HEK293 (cell line): Measurements from ENCODE around the gene B4GALT5.
A peak's percentile ranks its signal among the peaks of the same experiment; 100 is the strongest.

ENCODE experiments used
- CTCF ChIA-PET: fragments of 350-600 bp; formaldehyde crosslinking; extraction: SDS; loops from one replicate; lab custom pipeline; 2021; ENCODE audit warnings: antibody characterized with exemption; lab: Yijun Ruan, JAX
- POLR2A ChIA-PET: fragments of 300-600 bp; formaldehyde crosslinking; extraction: SDS; loops from one replicate; lab custom pipeline; 2020; ENCODE audit warnings: antibody characterized with exemption, inconsistent platforms; lab: Yijun Ruan, JAX
- H3K27ac ChIP-seq: fragments of 200-500 bp; sonication (Bioruptor generic); 2 replicates; pipeline ENCODE4 v1.5.1; 2014; ENCODE audit warnings: low read depth, low read length, control low read depth, inconsistent platforms; ENCODE audit errors: extremely low read depth
- H3K36me3 ChIP-seq, 2 experiments: fragments of 200-500 bp in 1 of 2; sonication (Bioruptor generic) in 1 of 2; 1 replicate in 1 of 2; 2 replicates in 1 of 2; pipeline ENCODE4 v1.5.1; 2014 to 2017; ENCODE audit warnings: inconsistent platforms in 2 of 2, low read length in 2 of 2; ENCODE audit not compliant: control insufficient read depth in 2 of 2, insufficient read depth in 1 of 2
- H3K4me1 ChIP-seq: fragments of 200-500 bp; sonication (Bioruptor generic); 2 replicates; pipeline ENCODE4 v1.5.1; 2014; ENCODE audit warnings: mild to moderate bottlenecking, low read length, inconsistent platforms; ENCODE audit not compliant: control insufficient read depth, insufficient read depth
- H3K4me3 ChIP-seq: 2 replicates; pipeline ENCODE4 v1.5.1; 2011; ENCODE audit warnings: low read depth, mild to moderate bottlenecking, control low read depth, low read length, moderate library complexity
- H3K9me3 ChIP-seq: fragments of 200-500 bp; sonication (Bioruptor generic); 2 replicates; pipeline ENCODE4 v1.5.1; 2014; ENCODE audit warnings: low read depth, low read length, inconsistent platforms; ENCODE audit not compliant: control insufficient read depth, insufficient read depth
- BCL11A ChIP-seq: fragments of 450-650 bp; formaldehyde crosslinking; IDR thresholded peaks from 2 replicates; pipeline ENCODE4 v1.5.1; 2016; ENCODE audit warnings: low read depth, missing biosample characterization, missing genetic modification characterization
- EGR2 ChIP-seq: fragments of 450-650 bp; formaldehyde crosslinking; IDR thresholded peaks from 2 replicates; pipeline ENCODE4 v1.5.1; 2016; ENCODE audit warnings: low read depth, missing biosample characterization, missing genetic modification characterization
- KLF8 ChIP-seq: fragments of 450-650 bp; formaldehyde crosslinking; IDR thresholded peaks from 2 replicates; pipeline ENCODE4 v1.5.1; 2016; ENCODE audit warnings: missing biosample characterization, missing genetic modification characterization
- MEIS1 ChIP-seq: sonication (generic); formaldehyde crosslinking; IDR thresholded peaks from 2 replicates; pipeline ENCODE4 v1.8.1; 2022; ENCODE audit warnings: missing genetic modification reagents, mild to moderate bottlenecking, borderline replicate concordance
- REST ChIP-seq: fragments of 450-650 bp; formaldehyde crosslinking; IDR thresholded peaks from 2 replicates; pipeline ENCODE4 v1.5.1; 2016; ENCODE audit warnings: missing biosample characterization, missing genetic modification characterization
- SALL2 ChIP-seq: fragments of 450-650 bp; formaldehyde crosslinking; IDR thresholded peaks from 2 replicates; pipeline ENCODE4 v1.5.0; 2017; ENCODE audit warnings: missing biosample characterization, mild to moderate bottlenecking, missing genetic modification characterization, borderline replicate concordance
- SCRT2 ChIP-seq: fragments of 450-650 bp; formaldehyde crosslinking; IDR thresholded peaks from 2 replicates; pipeline ENCODE4 v1.5.1; 2016; ENCODE audit warnings: missing biosample characterization, missing genetic modification characterization
- SETDB1 ChIP-seq: IDR thresholded peaks from one replicate; pipeline ENCODE4 v1.6.1; 2017; ENCODE audit warnings: mild to moderate bottlenecking, low read length, moderate library complexity, mixed read lengths; ENCODE audit not compliant: insufficient read length
- ZBTB11 ChIP-seq: fragments of 450-650 bp; formaldehyde crosslinking; conservative IDR thresholded peaks from 2 replicates; pipeline ENCODE4 v1.5.1; 2016; ENCODE audit warnings: low read depth, missing biosample characterization, missing genetic modification characterization
- ZBTB17 ChIP-seq: fragments of 450-650 bp; formaldehyde crosslinking; IDR thresholded peaks from 2 replicates; pipeline ENCODE4 v1.5.1; 2016; ENCODE audit warnings: missing biosample characterization, missing genetic modification characterization
- ZBTB21 ChIP-seq: fragments of 450-650 bp; formaldehyde crosslinking; IDR thresholded peaks from 2 replicates; pipeline ENCODE4 v1.5.1; 2017; ENCODE audit warnings: missing biosample characterization, missing genetic modification characterization
- ZFHX2 ChIP-seq: fragments of 450-650 bp; formaldehyde crosslinking; conservative IDR thresholded peaks from 2 replicates; pipeline ENCODE4 v1.5.1; 2016; ENCODE audit warnings: missing biosample characterization, missing genetic modification characterization
- ZNF132 ChIP-seq: fragments of 450-650 bp; formaldehyde crosslinking; IDR thresholded peaks from 2 replicates; pipeline ENCODE4 v1.5.1; 2017; ENCODE audit warnings: missing biosample characterization, missing genetic modification characterization, borderline replicate concordance
- ZNF140 ChIP-seq: fragments of 450-650 bp; formaldehyde crosslinking; IDR thresholded peaks from 2 replicates; pipeline ENCODE4 v1.5.1; 2016; ENCODE audit warnings: missing biosample characterization, missing genetic modification characterization
- ZNF155 ChIP-seq: fragments of 450-650 bp; formaldehyde crosslinking; IDR thresholded peaks from 2 replicates; pipeline ENCODE4 v1.5.1; 2016; ENCODE audit warnings: missing biosample characterization, missing genetic modification characterization
- ZNF174 ChIP-seq: fragments of 450-650 bp; formaldehyde crosslinking; IDR thresholded peaks from 2 replicates; pipeline ENCODE4 v1.5.0; 2017; ENCODE audit warnings: missing biosample characterization, mild to moderate bottlenecking, missing genetic modification characterization
- ZNF274 ChIP-seq, 2 experiments: fragments of 200-500 bp in 1 of 2; fragments of 450-650 bp in 1 of 2; sonication (Bioruptor generic) in 1 of 2; formaldehyde crosslinking in 1 of 2; IDR thresholded peaks; 2 replicates each; pipeline versions ENCODE4 v1.5.1 to v1.6.1; 2014 to 2016; ENCODE audit warnings: borderline replicate concordance in 1 of 2, inconsistent platforms in 1 of 2, low read length in 1 of 2, missing biosample characterization in 1 of 2, missing genetic modification characterization in 1 of 2
- ZNF366 ChIP-seq: fragments of 450-650 bp; formaldehyde crosslinking; conservative IDR thresholded peaks from 2 replicates; pipeline ENCODE4 v1.5.1; 2016; ENCODE audit warnings: missing biosample characterization, missing genetic modification characterization
- ZNF514 ChIP-seq: fragments of 450-650 bp; formaldehyde crosslinking; IDR thresholded peaks from 2 replicates; pipeline ENCODE4 v1.5.1; 2016; ENCODE audit warnings: missing biosample characterization, missing genetic modification characterization
- ZNF623 ChIP-seq: fragments of 450-650 bp; formaldehyde crosslinking; IDR thresholded peaks from 2 replicates; pipeline ENCODE4 v1.5.1; 2016; ENCODE audit warnings: missing biosample characterization, missing genetic modification characterization
- ZNF791 ChIP-seq: fragments of 450-650 bp; formaldehyde crosslinking; IDR thresholded peaks from 2 replicates; pipeline ENCODE4 v1.5.1; 2016; ENCODE audit warnings: missing biosample characterization, missing genetic modification characterization
- ZSCAN18 ChIP-seq: fragments of 450-650 bp; formaldehyde crosslinking; IDR thresholded peaks from 2 replicates; pipeline ENCODE4 v1.5.1; 2016; ENCODE audit warnings: missing biosample characterization, missing genetic modification characterization
- ZSCAN30 ChIP-seq: fragments of 450-650 bp; IDR thresholded peaks from 2 replicates; pipeline ENCODE4 v1.5.1; 2018; ENCODE audit warnings: missing biosample characterization, mild to moderate bottlenecking, missing genetic modification characterization, moderate library complexity
- ZXDB ChIP-seq: fragments of 450-650 bp; formaldehyde crosslinking; IDR thresholded peaks from 2 replicates; pipeline ENCODE4 v1.5.1; 2016; ENCODE audit warnings: missing biosample characterization, missing genetic modification characterization

B4GALT5 gene

GRCh38 chr20:49620364-49621240 is 93.1 kb downstream of the B4GALT5 start:
- no peaks in the 10 kb centered on the region for H3K4me1 ChIP-seq
- no peak overlapping the region for H3K27ac ChIP-seq
- no peaks in the 10 kb centered on the region for H3K9me3 ChIP-seq
- ChIA-PET POLR2A (interaction anchor here (0.7 kb wide), 1 partner anchor 384 kb away, joined by 3 read pairs; no protein-coding TSS in a partner anchor), CTCF (interaction anchor here (0.6 to 1.4 kb wide), 2 partner anchors 10 to 384 kb away, joined by 3 read pairs; no protein-coding TSS in a partner anchor)
- TF ChIP-seq ZNF155 (tag by site-specific recombination) (no peak), EGR2 (tag by site-specific recombination) (0 out of 2 replicates have a peak, but pooled peaks have one; percentile 37), ZNF132 (tag by site-specific recombination) (no peak), ZNF174 (tag by site-specific recombination) (no peak), ZSCAN30 (no peak), ZNF514 (tag by site-specific recombination) (no peak), MEIS1 (no peak), ZFHX2 (tag by site-specific recombination) (peak; percentile 44), SETDB1 (no peak), SCRT2 (tag by site-specific recombination) (no peak), ZBTB11 (no peak), BCL11A (tag by site-specific recombination) (no peak), ZBTB21 (tag by site-specific recombination) (no peak)
- no peaks in the 10 kb centered on the region for H3K36me3 ChIP-seq
- H3K4me3 ChIP-seq = no peak overlapping the region

- POLR2A ChIA-PET = interaction anchor here (0.7 kb wide), 1 partner anchor 386 kb away, joined by 3 read pairs; no protein-coding TSS in a partner anchor
- CTCF ChIA-PET = interaction anchor here (0.6 to 1.4 kb wide), 2 partner anchors 11 to 385 kb away, joined by 3 read pairs; no protein-coding TSS in a partner anchor
- no peaks in the 10 kb centered on the region for H3K36me3 ChIP-seq
- no peak for TF ChIP-seq ZXDB (tag by site-specific recombination)
- TF ChIP-seq ZNF623 (tag by site-specific recombination) = no peak
- no peak for TF ChIP-seq REST (tag by site-specific recombination)
- peak; percentile 100 for TF ChIP-seq ZBTB17 (tag by site-specific recombination)
- TF ChIP-seq SALL2 (tag by site-specific recombination) = 0 out of 2 replicates have a peak, but pooled peaks have one; percentile 65
- TF ChIP-seq ZNF274 (IDR thresholded peaks at IDR 0.05; ENCODE audit: low read length) = no peak
- TF ChIP-seq ZNF274 (tag by site-specific recombination; IDR thresholded peaks at IDR 0.05; ENCODE audit: borderline replicate concordance) = 0 out of 2 replicates have a peak, but pooled peaks have one; percentile 7
- TF ChIP-seq ZNF791 (tag by site-specific recombination) = peak; percentile 46; the same call in 1 of the 2 replicates
- 0 out of 2 replicates have a peak, but pooled peaks have one; percentile 45 for TF ChIP-seq ZSCAN18
- TF ChIP-seq ZNF140 = peak; percentile 3; the same call in 1 of the 2 replicates
- TF ChIP-seq KLF8 (tag by site-specific recombination) = no peak
- peak; percentile 99 for TF ChIP-seq ZNF366 (tag by site-specific recombination)
These were observed 94.3 kb downstream of the B4GALT5 start for GRCh38 chr20:49619113-49620048.

More at GRCh38 chr20:49619113-49620048, 94.3 kb downstream of the B4GALT5 start:
- no peak overlapping the region for H3K27ac ChIP-seq
- H3K4me3 ChIP-seq = no peak overlapping the region
- no peaks in the 10 kb centered on the region for H3K9me3 ChIP-seq
- H3K4me1 ChIP-seq = no peaks in the 10 kb centered on the region
